Hepatocyte (in vitro differentiated cells): ENCODE results near the gene CSF2RB.

Experiments
- CTCF ChIP-seq: fragments of 200-600 bp; sonication (generic); IDR thresholded peaks from 2 replicates; pipeline ENCODE4 v1.5.1; 2016; ENCODE audit warnings: antibody characterized with exemption, mild to moderate bottlenecking; ENCODE audit not compliant: poor library complexity
- EZH2phosphoT487 ChIP-seq: fragments of 200-600 bp; sonication (generic); IDR thresholded peaks from one replicate; pipeline ENCODE4 v1.6.1; 2018; ENCODE audit warnings: antibody characterized with exemption, mild to moderate bottlenecking, low read depth, moderate library complexity; ENCODE audit not compliant: unreplicated experiment, severe bottlenecking

GRCh38 chr22:36961626-36962025 lies 48.2 kb downstream of the CSF2RB start:
- TF ChIP-seq CTCF: no peak
- TF ChIP-seq EZH2phosphoT487: no peak
